ENCODE data around the gene PDE6D.
A peak's percentile ranks its signal among the peaks of the same experiment; 100 is the strongest.

The PDE6D gene

GRCh38 chr2:231709636-231709980 lies 71.5 kb downstream of the PDE6D start:
- peak overlapping the region; percentile 94 for H3K4me3 ChIP-seq (ENCODE audit: low read depth, low read length)
- no peak for DNase-seq (ENCODE audit: low read depth)
- no peak for TF ChIP-seq CTCF (IDR thresholded peaks at IDR 0.05; ENCODE audit: control insufficient read depth, extremely low read depth, insufficient read depth)

GRCh38 chr2:231708773-231709635 lies 72.1 kb downstream of the PDE6D start:
- peak; percentile 26 for TF ChIP-seq CTCF (IDR thresholded peaks at IDR 0.05; ENCODE audit: control insufficient read depth, extremely low read depth, insufficient read depth)
- H3K4me3 ChIP-seq (ENCODE audit: low read depth, low read length) = peak overlapping the region; percentile 94
- DNase-seq (ENCODE audit: low read depth) = no peak

GRCh38 chr2:231707927-231708772 lies 72.9 kb downstream of the PDE6D start, which contains the start of gene PTMA:
PTMA (plus strand) TSS chr2:231708525; CDS start chr2:231708707, 182 bp downstream.
- peak; percentile 98 for DNase-seq (ENCODE audit: low read depth)
- no peak for TF ChIP-seq CTCF (IDR thresholded peaks at IDR 0.05; ENCODE audit: control insufficient read depth, extremely low read depth, insufficient read depth)
- peak within 1 kb of the TSS; percentile 94 for H3K4me3 ChIP-seq (ENCODE audit: low read depth, low read length)

GRCh38 chr2:231707625-231707926 lies 73.5 kb downstream of the PDE6D start:
- TF ChIP-seq CTCF (IDR thresholded peaks at IDR 0.05; ENCODE audit: control insufficient read depth, extremely low read depth, insufficient read depth) = no peak
- peak overlapping the region; percentile 78 for H3K4me3 ChIP-seq (ENCODE audit: low read depth, low read length)
- no peak for DNase-seq (ENCODE audit: low read depth)

GRCh38 chr2:231706731-231707624 lies 74.1 kb downstream of the PDE6D start:
- H3K4me3 ChIP-seq (ENCODE audit: low read depth, low read length) = peak overlapping the region; percentile 78
- peak; percentile 83 for TF ChIP-seq CTCF (IDR thresholded peaks at IDR 0.05; ENCODE audit: control insufficient read depth, extremely low read depth, insufficient read depth)
- DNase-seq (ENCODE audit: low read depth) = peak; percentile 95

GRCh38 chr2:231704017-231704416 lies 77.1 kb downstream of the PDE6D start:
- H3K4me3 ChIP-seq (ENCODE audit: low read depth, low read length) = no peak overlapping the region
- DNase-seq (ENCODE audit: low read depth) = no peak
- no peak for TF ChIP-seq CTCF (IDR thresholded peaks at IDR 0.05; ENCODE audit: control insufficient read depth, extremely low read depth, insufficient read depth)

All from LNCaP clone FGC (cell line).